GM18873 (cell line): ENCODE data around the gene CFAP53.
A peak's percentile ranks its signal among the peaks of the same experiment; 100 is the strongest.
"Not testable (repeated sequence)": the region's sequence is repeated elsewhere in the genome, so short reads cannot be mapped to it uniquely, and the experiment has no call there.

Experiments
- ATAC-seq: cut with Tn5 transposase; IDR thresholded peaks from one replicate; pipeline ENCODE4 v1.9.1; 2021; ENCODE audit warnings: mild to moderate bottlenecking, moderate library complexity, moderate number of reproducible peaks; ENCODE audit not compliant: unreplicated experiment, low FRiP score

Gene CFAP53

DNA sequence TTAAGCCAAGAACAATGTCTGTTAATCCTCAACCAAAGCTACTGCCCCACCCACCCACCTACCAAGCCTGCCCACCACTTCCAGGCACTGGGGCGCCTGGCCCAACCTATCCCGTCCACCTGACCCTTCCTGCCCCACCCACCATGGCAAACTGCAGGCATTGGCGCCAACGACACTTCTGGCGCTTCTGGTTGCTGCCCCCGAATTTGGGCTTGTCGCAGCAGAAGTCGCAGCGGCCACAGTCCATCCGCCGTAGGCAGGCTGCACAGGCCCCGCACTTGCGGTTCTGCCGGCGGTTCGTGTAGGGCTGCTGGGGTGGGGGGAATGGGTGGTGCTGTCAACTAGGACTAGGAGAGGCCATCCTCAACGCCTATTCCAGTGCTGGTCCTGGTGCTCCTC lies 7.7 kb upstream of the CFAP53 start:
- no peak for ATAC-seq

DNA sequence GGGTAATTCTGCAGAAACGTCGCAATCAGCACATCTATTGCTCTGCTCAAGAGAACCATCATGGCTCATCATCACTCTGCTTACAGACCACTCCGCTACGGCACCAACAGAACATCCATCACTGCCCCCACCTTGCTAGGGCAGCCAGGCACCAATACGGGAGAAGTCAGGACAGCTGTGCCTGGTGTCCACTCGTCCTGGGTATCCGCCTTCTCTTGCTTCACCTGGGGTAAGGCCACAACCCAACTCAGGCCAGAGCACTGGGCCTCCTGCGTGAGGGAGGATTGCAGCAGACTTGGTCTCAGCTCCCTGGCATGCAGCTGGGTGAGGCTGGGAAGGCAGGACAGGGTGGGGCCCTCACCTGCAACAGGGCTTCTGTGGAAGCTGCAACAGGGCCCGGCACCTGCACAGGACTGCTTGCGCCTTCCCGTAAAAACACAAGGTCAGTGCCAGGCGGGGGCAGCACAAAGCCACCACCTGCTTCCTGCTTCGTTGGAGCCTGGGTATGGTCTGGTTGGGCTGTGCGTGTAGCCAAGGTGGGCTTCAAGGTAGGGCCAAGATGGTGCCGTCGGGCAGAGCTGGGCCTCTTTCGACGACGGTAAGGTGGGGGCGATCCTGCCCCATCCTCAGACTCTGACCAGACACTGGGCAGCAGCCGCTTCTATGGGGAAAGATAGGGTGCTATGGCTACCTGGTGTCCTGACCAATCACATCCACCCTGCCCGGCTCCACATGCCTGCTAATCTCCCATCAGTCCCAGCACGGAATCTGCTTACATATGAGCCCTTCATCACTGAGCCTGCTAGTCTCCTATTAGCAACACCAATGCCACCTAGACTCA lies 7.1 kb upstream of the CFAP53 start:
- no peak for ATAC-seq

DNA sequence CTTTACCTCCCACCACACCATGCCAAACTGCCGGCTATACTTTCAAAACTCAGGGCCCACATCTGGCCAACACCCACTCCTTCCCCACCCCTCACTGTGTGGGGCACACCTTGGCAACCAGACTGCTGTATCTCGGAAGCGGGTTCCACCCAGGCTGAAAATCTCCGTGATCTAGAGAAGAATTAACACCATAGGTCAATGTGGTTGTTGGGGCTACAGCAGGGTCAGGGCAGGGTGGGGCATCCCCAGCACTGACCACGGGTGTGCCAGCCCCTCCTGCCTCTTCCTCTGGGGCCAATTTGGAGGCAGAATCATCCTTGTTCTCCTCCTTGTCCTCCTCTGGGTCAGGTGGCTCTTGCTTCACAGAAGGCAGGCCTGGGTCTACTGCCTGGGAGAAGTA lies 6.3 kb upstream of the CFAP53 start:
- no peak for ATAC-seq

DNA sequence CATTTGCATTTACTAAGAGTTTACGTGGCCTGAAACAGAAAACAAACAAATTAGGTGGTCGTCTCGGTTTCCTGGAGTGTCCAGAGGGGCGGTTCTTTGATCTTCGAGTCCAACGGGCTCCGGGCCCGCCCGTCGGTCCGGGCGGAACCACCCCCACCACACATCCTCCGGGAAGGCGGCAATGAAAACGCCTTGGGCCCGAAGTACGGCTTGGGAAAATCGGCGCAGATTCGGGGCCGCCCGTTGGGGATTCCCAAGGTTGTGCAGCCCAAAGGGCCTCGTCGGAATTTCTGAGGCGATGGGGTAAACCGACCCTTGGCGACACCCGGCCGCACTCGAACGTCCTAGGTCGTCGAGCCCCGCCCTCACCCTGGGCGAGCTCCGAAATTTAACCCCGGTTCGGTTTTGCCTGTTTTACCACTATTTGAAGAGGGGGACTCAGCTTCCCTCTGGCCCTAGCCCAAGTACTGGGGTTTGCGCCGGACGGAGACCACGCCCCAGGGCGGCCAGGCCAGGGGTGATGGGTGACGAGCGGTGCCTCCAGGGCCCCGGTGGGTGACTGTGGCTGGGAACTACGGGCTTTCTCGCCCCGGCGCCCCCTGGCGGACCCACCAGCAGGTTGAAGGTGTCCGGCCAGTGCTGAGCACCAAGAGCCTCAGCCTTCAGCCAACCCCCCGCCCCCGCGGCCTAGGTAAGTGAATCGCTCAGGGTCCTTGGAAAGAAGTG lies 1.9 kb upstream of the CFAP53 start:
- ATAC-seq: peak; percentile 79

DNA sequence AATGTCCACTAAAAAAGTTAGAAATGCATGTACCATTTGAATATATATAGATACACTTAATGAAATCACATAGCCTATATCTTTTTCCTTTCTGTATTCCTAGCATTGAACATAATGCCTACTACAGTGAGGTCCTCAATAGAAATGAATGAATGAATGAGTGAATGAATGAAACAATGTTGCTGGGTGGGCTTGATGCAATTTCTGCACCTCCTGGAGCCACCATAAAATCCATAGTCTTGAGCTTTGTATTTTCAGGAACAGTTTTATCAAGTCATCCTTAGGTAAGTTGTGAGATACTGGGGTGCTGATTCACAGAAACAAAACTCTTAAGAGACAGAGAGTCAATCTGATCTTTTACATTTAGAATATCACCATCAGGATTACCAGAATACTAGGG lies 3.3 kb downstream of the CFAP53 start:
- ATAC-seq: no peak

DNA sequence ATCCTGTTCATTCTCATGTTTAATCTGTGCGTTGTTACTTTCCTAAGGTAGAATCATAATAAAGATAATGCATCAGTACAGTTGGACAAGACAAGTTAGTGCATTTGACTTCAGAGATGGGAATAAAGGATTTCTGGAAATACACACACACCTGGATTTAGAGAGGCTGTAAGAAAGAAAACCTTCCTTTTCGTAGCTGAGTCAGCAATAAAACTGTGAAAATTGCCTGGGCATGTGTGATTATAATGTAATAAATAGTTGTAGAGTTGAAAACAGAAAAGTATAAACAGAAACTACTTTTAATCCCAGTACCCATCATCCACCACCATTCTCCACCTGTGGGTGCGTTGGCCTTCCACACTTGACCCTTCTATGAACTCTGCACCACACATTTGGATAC lies 15.4 kb downstream of the CFAP53 start:
- ATAC-seq: no peak

DNA sequence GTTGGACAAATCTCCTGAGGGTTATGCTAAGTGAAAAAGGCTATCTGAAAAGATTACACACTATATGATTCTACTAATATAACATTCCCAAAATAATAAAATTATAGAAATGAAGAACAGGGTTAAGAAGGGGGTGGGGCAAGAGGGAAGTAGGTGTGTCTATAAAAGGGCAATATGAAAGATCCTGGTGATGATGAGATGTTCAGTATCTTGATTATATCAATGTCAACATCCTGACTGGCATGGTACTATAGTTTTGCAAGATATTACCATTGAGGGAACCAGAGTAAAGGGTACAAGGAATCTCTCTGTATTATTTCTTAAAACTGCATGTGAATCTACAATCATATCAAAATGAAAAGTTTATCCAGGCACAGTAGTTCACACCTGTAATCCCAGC lies 16.7 kb downstream of the CFAP53 start:
- no peak for ATAC-seq

DNA sequence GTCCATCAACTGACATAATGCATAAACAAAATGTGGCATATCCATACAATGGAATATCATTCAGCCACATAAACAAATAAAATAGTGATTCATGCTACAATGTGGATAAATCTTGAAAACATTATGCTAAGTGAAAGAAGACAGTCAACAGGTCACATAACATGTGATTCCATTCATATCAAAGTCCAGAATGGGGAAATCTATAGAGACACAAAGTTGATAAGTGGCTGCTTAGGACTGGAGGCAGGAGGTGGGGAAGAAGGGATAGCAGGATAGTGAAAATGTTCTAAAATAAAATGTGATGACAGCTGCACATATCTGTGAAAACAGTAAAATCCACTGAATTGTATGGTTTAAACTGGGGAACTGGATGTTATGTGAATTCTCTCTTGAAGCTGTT lies 18.7 kb downstream of the CFAP53 start:
- ATAC-seq: no peak

DNA sequence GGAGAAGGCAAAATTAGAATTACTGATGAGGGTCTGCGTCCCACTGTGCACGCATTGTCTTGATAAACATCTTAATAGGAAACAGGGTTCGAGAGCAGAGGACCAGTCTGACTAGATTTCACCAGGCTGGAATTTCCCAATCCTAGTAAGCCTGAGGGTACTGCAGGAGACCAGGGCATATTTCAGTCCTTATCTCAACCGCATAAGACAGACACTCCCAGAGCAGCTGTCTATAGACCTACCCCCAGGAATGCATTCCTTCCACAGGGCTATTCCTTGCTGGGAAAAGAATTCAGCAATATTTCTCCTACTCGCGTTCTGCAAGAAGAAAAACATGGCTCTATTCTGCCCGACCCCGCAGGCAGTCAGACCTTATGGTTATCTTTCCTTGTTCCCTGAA lies 24.5 kb downstream of the CFAP53 start:
- not testable (repeated sequence) for ATAC-seq

DNA sequence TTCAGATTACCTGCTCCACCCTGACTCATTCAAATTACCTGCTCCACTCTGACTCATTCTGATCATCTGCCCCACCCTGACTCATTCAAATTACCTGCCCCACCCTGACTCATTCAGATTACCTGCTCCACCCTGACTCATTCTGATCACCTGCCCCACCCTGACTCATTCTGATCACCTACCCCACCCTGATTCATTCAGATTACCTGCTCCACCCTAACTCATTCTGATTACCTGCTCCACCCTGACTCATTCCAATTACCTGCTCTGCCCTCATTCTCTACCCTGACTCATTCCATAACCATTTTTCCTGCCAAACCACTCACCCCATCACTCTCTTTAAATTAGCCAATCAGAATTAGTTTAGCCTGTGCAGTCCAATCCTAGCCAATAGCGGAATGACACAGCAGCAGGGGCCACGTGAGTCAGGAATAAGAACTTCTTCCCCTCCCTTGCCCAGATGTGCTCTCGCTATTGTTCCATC lies 26.2 kb downstream of the CFAP53 start:
- no peak for ATAC-seq

DNA sequence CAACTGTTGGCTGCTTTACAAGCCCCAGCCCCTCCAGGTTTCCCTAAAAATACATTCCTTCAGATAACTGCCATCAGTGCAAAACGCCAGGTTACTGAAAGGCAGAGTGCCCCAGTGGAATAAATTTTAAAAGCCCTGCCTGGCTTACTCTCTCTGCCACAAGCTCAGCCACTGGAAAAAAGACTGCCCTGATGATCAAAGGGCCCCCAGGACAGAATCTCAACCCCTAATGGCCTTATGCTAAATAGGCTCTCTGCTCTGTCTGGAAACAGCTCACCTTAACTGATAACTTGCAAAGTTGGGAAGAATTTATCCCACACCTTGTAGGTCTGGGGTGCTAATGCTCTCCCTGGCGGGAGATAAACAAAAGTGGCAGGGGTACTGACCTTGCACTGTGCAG lies 33.9 kb downstream of the CFAP53 start:
- ATAC-seq: no peak

DNA sequence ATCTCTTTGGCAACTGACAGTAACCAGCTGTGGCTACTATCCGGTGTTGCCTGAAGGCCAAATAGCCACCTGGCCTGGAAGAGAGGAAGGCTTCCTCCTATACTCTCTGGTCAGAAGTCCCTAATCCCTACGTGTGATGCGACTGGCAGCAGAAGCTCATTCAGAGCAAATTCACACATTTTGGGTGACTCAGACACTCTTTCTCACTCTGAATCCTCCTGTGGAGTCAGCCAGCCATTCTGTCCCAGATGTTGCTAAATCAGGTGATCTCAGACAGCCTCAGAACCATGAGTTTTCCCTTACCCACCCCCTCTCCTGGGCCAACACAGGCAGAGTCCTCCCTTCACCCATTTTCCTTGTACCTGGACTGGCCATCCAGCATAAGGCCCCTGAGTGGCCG lies 34.7 kb downstream of the CFAP53 start:
- ATAC-seq: no peak

DNA sequence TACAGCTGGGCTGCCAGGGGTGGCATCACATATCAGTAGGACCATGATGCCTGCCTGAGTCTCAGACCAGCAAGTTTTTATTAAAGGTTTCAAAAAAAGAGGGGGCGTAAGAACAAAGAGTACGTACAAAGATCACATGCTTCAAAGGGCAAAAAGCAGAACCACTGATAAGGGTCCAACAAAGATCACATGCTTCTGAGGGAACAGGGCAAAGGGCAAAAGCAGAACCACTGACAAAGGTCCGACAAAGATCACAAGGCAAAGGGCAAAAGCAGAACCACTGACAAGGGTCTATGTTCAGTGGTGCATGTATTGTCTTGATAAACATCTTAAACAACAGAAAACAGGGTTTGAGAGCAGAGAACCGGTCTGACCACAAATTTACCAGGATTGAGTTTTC lies 46.0 kb downstream of the CFAP53 start:
- ATAC-seq: not testable (repeated sequence)

DNA sequence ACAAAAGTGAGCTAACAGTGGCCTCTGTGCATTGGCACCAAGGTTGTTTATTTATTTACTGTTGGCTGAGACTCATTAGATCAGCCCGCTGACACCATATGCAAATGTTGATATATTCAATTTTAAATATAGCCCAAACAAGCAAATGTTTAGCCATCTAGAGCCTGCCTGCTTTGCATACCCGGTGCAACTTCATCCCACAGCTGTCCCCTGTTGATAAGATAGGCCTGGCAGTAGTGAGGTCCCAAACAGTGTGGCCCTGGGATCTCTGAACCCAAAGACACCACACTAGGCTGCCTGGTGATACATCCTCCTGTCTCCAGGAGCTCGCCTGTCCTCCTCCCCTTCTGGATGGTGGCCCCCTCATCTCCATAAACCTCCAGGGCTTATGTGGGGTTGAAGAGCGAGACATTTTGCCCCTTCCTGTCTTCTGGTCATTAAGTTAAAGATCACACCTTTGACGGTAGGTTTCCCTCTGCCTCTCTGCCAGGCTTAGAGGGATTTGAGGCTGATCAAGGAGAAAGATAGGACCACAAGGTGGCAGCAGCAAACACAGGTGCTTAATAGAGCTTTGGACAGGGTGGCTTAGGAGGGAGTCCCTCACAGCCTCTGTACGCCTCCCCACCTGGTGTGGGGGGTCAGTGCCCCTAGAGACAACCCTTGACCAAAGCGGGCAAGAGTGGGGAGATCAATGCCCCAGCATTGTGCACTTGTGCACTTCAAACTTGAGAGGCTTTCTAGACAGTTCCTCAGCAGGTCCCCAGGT lies 47.7 kb downstream of the CFAP53 start:
- peak; percentile 53 for ATAC-seq

DNA sequence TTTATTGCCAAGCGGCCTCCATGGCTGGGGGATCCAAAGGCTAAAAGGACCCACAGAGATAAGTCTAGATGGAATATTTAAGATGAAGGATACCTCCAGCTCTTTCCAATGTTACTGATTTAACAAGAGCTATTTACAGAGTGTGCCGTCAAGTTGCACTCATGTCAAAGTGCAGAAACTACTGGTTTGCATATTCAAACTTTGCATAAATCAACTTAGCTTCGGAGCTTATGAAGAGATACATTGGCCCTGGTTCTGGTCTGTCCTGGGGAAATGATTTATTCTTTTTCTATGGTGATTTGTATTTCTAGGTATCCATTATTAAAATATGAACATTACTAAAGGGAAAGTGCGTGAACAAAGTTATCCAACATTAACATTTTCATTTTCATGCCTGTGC lies 57.0 kb downstream of the CFAP53 start:
- ATAC-seq: no peak

DNA sequence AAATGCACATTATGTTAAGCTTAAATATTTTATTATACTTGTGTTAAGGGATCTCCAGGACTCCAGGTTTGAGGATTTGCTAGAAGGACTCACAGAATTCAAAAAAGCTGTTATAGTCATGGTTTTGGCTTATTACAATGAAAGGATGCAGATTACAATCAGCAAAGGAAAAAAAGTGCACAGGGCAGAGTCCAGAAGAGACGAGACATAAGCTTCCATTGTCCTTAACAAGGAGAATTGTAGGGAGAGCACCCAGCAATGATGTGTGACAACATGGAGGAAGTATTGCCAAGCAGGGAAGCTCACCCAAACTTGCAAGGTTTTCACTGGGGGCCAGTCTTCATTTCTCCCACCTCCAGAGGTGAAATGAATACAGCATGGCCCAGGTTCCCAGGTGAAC lies 58.6 kb downstream of the CFAP53 start:
- ATAC-seq: no peak

DNA sequence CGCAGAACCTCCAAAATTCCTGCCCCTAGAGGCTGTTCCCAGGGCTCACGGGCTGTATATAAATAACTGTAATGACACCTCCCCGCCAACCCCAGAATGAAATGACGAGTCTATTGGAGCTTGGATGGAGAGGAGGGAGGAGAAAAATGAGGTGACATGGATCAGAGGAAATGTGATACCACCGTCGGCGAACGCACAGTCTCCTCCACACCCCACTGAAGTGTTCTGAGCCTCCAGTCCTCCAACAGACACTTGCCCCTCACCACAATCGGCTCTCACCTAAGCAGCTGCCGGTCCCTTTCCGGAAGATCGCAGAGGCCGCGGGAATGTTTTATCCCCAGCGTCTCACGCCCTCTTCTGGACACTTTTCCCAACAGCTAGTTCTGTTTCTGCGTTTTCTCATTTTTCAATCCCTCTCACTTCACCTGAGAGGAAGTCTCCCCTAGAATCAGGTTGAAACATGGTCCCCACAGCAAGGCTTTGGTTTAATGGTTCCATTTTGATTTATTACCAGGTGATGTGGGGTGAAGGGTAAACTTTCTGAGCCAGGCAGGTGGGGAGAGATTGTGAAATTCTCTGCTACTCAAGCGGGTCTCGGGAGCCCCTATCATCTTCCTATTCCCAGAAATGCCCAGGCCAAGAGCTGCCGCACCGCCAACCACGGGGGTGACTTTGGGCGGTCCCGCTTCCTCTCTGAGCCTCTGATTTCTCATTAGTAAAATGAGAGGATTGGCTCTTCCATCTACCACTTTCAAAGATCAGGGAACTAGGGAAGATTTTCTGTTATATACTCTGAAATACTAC lies 62.3 kb downstream of the CFAP53 start:
- ATAC-seq: no peak

DNA sequence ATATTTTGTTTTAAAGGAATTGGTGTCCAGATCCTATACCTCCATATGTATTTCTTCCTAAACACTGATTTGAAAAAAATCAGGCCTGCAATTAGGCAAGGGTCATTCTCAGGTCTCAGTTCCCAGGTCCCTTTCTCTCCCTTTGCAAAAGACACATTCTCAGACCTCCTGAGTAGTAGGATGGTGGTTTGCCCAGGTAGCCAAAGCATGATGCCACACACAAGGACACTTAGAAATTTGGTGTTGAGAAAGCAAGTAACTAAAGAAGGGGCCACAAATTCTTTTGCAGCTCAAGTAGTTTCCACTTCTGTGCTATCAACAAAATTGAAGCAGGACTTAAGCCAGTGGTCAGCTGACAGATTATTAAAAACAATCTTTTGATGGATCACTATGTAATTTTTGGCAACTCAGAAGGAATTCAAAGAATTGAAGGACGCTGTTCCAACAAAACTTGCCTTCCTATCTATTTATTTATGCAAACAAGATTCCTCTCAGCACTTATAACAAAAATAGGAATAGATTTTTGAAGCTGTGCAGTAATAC lies 64.7 kb downstream of the CFAP53 start:
- ATAC-seq: no peak

DNA sequence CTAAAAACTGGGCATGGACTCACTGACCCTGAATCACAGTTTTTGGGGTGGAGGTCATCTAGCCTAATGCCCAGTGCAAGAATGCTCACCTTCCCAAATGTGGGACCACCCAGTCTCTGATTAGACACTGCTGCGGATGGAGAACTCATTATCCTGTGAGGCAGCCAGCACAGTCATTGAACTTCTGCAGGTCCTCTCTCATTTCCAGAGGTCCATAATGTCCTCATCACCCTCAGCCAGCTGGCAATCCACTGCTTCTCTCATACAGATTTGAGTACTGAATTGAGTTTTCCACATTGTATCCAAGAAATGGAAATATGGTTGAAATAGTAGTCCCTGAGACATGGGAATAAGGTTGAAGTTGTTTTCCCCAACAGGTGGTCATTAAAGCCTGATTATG lies 66.4 kb downstream of the CFAP53 start:
- no peak for ATAC-seq

DNA sequence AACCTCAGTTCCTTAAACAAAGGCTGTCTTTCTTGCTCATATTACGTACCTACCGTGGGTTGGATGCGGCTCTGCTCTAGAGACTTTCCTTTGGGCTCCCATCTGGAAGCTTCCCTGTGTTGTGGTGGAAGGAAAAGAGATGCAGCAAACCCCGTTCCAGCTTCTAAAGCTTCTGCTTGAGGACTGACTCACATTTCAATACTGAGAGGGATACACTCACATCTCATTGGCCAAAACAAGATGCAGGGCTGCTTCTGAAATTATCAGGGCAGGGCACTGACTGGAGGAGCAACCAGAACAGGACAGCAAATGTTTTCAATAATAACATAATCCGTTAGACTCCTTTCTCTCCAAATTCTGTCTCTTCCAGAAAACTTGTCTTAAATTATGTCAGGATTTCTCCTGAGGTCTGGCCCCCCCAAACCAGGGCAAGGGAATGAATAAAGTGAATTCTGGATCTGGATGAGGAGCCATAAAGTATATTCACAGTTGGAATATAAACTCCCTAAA lies 66.9 kb downstream of the CFAP53 start:
- no peak for ATAC-seq
